Skin epidermis (tissue), 12 donors: ENCODE data around the gene KIF3A.
"Not testable (repeated sequence)": the region's sequence is repeated elsewhere in the genome, so short reads cannot be mapped to it uniquely, and the experiment has no call there.

Experiments used
- H3K27ac ChIP-seq, 21 experiments: fragments of 200-600 bp; sonication (generic) in 11 of 21; one replicate each; pipeline ENCODE4 v1.5.0; 2020; ENCODE audit warnings: mild to moderate bottlenecking in 3 of 21, inconsistent platforms in 2 of 21, moderate library complexity in 2 of 21
- H3K4me3 ChIP-seq, 7 experiments: fragments of 200-600 bp; sonication (generic) in 2 of 7; one replicate each; pipeline ENCODE4 v1.5.0; 2020; ENCODE audit warnings: inconsistent platforms in 2 of 7, mild to moderate bottlenecking in 2 of 7, moderate library complexity in 1 of 7

KIF3A gene

GRCh38 chr5:132742158-132742557 lies 4.8 kb upstream of the KIF3A start:
- Histone ChIP-seq H3K27ac (no peak overlapping the region), H3K4me3 (no peak overlapping the region)

GRCh38 chr5:132739232-132739631 lies 1.9 kb upstream of the KIF3A start:
- Histone ChIP-seq H3K4me3 (no peak overlapping the region), H3K27ac (no peak overlapping the region)

GRCh38 chr5:132737982-132738681 lies 786 bp upstream of the KIF3A start:
- H3K4me3 ChIP-seq: peak overlapping the region in 4 of 7 experiments; percentile 57 to 85 (median 84)
- peak overlapping the region in 5 of 21 experiments; percentile 8 to 82 (median 16) for H3K27ac ChIP-seq

GRCh38 chr5:132734687-132735086 lies 2.7 kb downstream of the KIF3A start:
- Histone ChIP-seq H3K4me3 (no peak overlapping the region), H3K27ac (no peak overlapping the region)

- no peak overlapping the region for H3K27ac ChIP-seq
- no peak overlapping the region for H3K4me3 ChIP-seq
These were observed 3.7 kb downstream of the KIF3A start for GRCh38 chr5:132733499-132734148.

GRCh38 chr5:132729896-132730295 lies 7.5 kb downstream of the KIF3A start:
- no peak overlapping the region for H3K4me3 ChIP-seq
- no peak overlapping the region for H3K27ac ChIP-seq

- Histone ChIP-seq H3K4me3 (no peak overlapping the region), H3K27ac (no peak overlapping the region)
These were observed 11.6 kb downstream of the KIF3A start for GRCh38 chr5:132725745-132726144.

- Histone ChIP-seq H3K4me3 (no peak overlapping the region), H3K27ac (no peak overlapping the region)
These were observed 18.6 kb downstream of the KIF3A start for GRCh38 chr5:132718544-132719312.

- H3K4me3 ChIP-seq: no peak overlapping the region
- H3K27ac ChIP-seq: no peak overlapping the region
These were observed 22.7 kb downstream of the KIF3A start for GRCh38 chr5:132714456-132715307.

GRCh38 chr5:132708645-132709044 lies 28.7 kb downstream of the KIF3A start:
- no peak overlapping the region for H3K4me3 ChIP-seq
- H3K27ac ChIP-seq: no peak overlapping the region

- Histone ChIP-seq H3K4me3 (no peak overlapping the region), H3K27ac (no peak overlapping the region)
These were observed 32.5 kb downstream of the KIF3A start for GRCh38 chr5:132704875-132705274.

GRCh38 chr5:132695956-132696355 lies 41.4 kb downstream of the KIF3A start:
- Histone ChIP-seq H3K27ac (no peak overlapping the region), H3K4me3 (no peak overlapping the region)

GRCh38 chr5:132692632-132692967 lies 44.7 kb downstream of the KIF3A start:
- no peak overlapping the region for H3K27ac ChIP-seq
- H3K4me3 ChIP-seq: no peak overlapping the region

GRCh38 chr5:132691755-132692631 lies 45.4 kb downstream of the KIF3A start:
- H3K27ac ChIP-seq, H3K4me3 ChIP-seq: not testable (repeated sequence)

- H3K27ac ChIP-seq: no peak overlapping the region
- H3K4me3 ChIP-seq: no peak overlapping the region
These were observed 47.2 kb downstream of the KIF3A start for GRCh38 chr5:132690156-132690555.

- Histone ChIP-seq H3K27ac (no peak overlapping the region), H3K4me3 (no peak overlapping the region)
These were observed 47.8 kb downstream of the KIF3A start for GRCh38 chr5:132689513-132689912.

- H3K4me3 ChIP-seq: no peak overlapping the region
- no peak overlapping the region for H3K27ac ChIP-seq
These were observed 48.6 kb downstream of the KIF3A start for GRCh38 chr5:132688536-132689339.

- Histone ChIP-seq H3K27ac (no peak overlapping the region), H3K4me3 (no peak overlapping the region)
These were observed 49.4 kb downstream of the KIF3A start for GRCh38 chr5:132687995-132688394.
